Stomach (tissue), 4 donors: Measurements from ENCODE around the gene BPIFA2.

ENCODE experiments used
- EP300 ChIP-seq: sonication (generic); formaldehyde crosslinking; IDR thresholded peaks from one replicate; pipeline ENCODE4 v1.6.1; 2017; ENCODE audit warnings: antibody characterized with exemption
- POLR2A ChIP-seq, 4 donors: fragments of 450-650 bp; IDR thresholded peaks; one replicate each; pipeline ENCODE4 v1.6.1; 2016; ENCODE audit warnings: antibody characterized with exemption in 4 of 4, control low read depth in 2 of 4, mild to moderate bottlenecking in 1 of 4, moderate library complexity in 1 of 4
- TF ChIP-seq, protein P1 (sequence below), 7 experiments: fragments of 450-650 bp in 4 of 7; fragments of 200-600 bp in 3 of 7; sonication (generic) in 3 of 7; IDR thresholded peaks; one replicate each; pipeline ENCODE4 v1.5.1; 2016 to 2019; ENCODE audit warnings: antibody characterized with exemption in 7 of 7, control low read depth in 2 of 7, mild to moderate bottlenecking in 1 of 7

DNA sequence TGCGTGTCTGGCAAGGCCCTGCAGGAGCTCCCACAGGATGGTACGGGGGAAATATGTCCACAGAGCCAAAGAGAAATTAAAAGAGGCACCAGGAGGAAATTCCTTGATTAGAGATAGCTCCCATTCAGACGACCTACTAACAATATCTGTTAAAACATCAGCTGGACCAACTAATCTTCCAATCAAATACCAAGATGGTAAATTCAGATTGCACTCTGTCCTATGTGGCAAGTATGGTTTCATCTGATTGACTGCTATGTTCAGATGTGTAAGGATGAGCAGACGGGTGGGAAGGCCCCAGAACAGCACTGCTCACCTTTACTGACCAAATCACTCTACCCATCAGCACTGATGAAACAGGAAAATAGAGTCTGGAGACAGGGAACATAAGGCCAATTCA, 19.5 kb downstream of the BPIFA2 start:
- TF ChIP-seq, protein P1, sequence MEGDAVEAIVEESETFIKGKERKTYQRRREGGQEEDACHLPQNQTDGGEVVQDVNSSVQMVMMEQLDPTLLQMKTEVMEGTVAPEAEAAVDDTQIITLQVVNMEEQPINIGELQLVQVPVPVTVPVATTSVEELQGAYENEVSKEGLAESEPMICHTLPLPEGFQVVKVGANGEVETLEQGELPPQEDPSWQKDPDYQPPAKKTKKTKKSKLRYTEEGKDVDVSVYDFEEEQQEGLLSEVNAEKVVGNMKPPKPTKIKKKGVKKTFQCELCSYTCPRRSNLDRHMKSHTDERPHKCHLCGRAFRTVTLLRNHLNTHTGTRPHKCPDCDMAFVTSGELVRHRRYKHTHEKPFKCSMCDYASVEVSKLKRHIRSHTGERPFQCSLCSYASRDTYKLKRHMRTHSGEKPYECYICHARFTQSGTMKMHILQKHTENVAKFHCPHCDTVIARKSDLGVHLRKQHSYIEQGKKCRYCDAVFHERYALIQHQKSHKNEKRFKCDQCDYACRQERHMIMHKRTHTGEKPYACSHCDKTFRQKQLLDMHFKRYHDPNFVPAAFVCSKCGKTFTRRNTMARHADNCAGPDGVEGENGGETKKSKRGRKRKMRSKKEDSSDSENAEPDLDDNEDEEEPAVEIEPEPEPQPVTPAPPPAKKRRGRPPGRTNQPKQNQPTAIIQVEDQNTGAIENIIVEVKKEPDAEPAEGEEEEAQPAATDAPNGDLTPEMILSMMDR (IDR thresholded peaks at IDR 0.05), result no peak
- no peak for TF ChIP-seq POLR2A (IDR thresholded peaks at IDR 0.05)
- TF ChIP-seq EP300, result no peak
